Neuronal stem cell (in vitro differentiated cells): ENCODE measurements around the gene HTR7.

ENCODE experiments used
- DNase-seq: peaks from one replicate; pipeline ENCODE4 v3.0.0-alpha.2; 2013; ENCODE audit warnings: low spot score
- H2AFZ ChIP-seq: one replicate; pipeline ENCODE4 v1.6.1; 2013; ENCODE audit warnings: mild to moderate bottlenecking, low read length, inconsistent platforms
- H2AK5ac ChIP-seq: 2 replicates; pipeline ENCODE4 v1.6.1; 2013; ENCODE audit warnings: low read depth, mild to moderate bottlenecking, inconsistent platforms, low read length, moderate library complexity, mixed read lengths
- H2BK120ac ChIP-seq: 2 replicates; pipeline ENCODE4 v1.6.1; 2013; ENCODE audit warnings: low read depth, mild to moderate bottlenecking, inconsistent platforms, low read length, moderate library complexity, mixed read lengths
- H2BK12ac ChIP-seq: one replicate; pipeline ENCODE4 v1.6.1; 2013; ENCODE audit warnings: low read length, inconsistent platforms
- H2BK15ac ChIP-seq: 2 replicates; pipeline ENCODE4 v1.6.1; 2013; ENCODE audit warnings: mild to moderate bottlenecking, low read length, inconsistent platforms, mixed read lengths
- H2BK5ac ChIP-seq: one replicate; pipeline ENCODE4 v1.6.1; 2013; ENCODE audit warnings: inconsistent platforms, mild to moderate bottlenecking, low read length, moderate library complexity
- H3K14ac ChIP-seq: one replicate; pipeline ENCODE4 v1.6.1; 2013; ENCODE audit warnings: low read length, inconsistent platforms
- H3K18ac ChIP-seq: 2 replicates; pipeline ENCODE4 v1.6.1; 2013; ENCODE audit warnings: low read length, inconsistent platforms
- H3K23ac ChIP-seq: 2 replicates; pipeline ENCODE4 v1.6.1; 2013; ENCODE audit warnings: low read depth, mild to moderate bottlenecking, mixed read lengths, low read length, inconsistent platforms; ENCODE audit not compliant: poor library complexity
- H3K27ac ChIP-seq: replicated peaks from 3 replicates; pipeline ENCODE4 v1.5.1; 2013; ENCODE audit warnings: low read length, inconsistent platforms
- H3K27me3 ChIP-seq, 3 experiments: 2 replicates each; pipeline ENCODE4 v1.6.1; 2013; ENCODE audit warnings: low read length in 3 of 3, mild to moderate bottlenecking in 2 of 3, inconsistent platforms in 1 of 3, low read depth in 1 of 3, mixed read lengths in 1 of 3, moderate library complexity in 1 of 3; ENCODE audit not compliant: control insufficient read depth in 3 of 3, insufficient read depth in 3 of 3
- H3K36me3 ChIP-seq, 2 donors: replicated peaks in 1 of 2; 2 replicates each; pipeline ENCODE4 v1.6.1; 2013; ENCODE audit warnings: low read length in 2 of 2; ENCODE audit not compliant: control insufficient read depth in 2 of 2, insufficient read depth in 2 of 2
- H3K4ac ChIP-seq: 2 replicates; pipeline ENCODE4 v1.6.1; 2013; ENCODE audit warnings: inconsistent platforms, mild to moderate bottlenecking, low read length, moderate library complexity
- H3K4me1 ChIP-seq, 2 donors: 1 replicate in 1 of 2; 2 replicates in 1 of 2; pipeline ENCODE4 v1.6.1; 2013; ENCODE audit warnings: low read length in 2 of 2, low read depth in 1 of 2; ENCODE audit not compliant: control insufficient read depth in 2 of 2, insufficient read depth in 1 of 2
- H3K4me2 ChIP-seq: one replicate; pipeline ENCODE4 v1.6.1; 2013; ENCODE audit warnings: mild to moderate bottlenecking, low read length, inconsistent platforms; ENCODE audit not compliant: insufficient read depth, poor library complexity, severe bottlenecking
- H3K4me3 ChIP-seq, 2 donors: 2 replicates each; pipeline ENCODE4 v1.5.1; 2013; ENCODE audit warnings: low read length in 2 of 2, mild to moderate bottlenecking in 2 of 2, inconsistent platforms in 1 of 2, moderate library complexity in 1 of 2
- H3K79me1 ChIP-seq: one replicate; pipeline ENCODE4 v1.6.1; 2013; ENCODE audit warnings: low read depth, mild to moderate bottlenecking, inconsistent platforms, low read length, moderate library complexity
- H3K9ac ChIP-seq: one replicate; pipeline ENCODE4 v1.6.1; 2013; ENCODE audit warnings: mild to moderate bottlenecking, low read depth, low read length, inconsistent platforms; ENCODE audit not compliant: poor library complexity
- H3K9me3 ChIP-seq, 2 donors: replicated peaks in 1 of 2; 2 replicates each; pipeline versions ENCODE3 to v1.6.1; 2013; ENCODE audit warnings: low read length in 2 of 2, mild to moderate bottlenecking in 2 of 2, inconsistent platforms in 1 of 2, low read depth in 1 of 2, mixed read lengths in 1 of 2, moderate library complexity in 1 of 2; ENCODE audit not compliant: control insufficient read depth in 2 of 2, insufficient read depth in 1 of 2
- H4K8ac ChIP-seq: one replicate; pipeline ENCODE4 v1.6.1; 2013; ENCODE audit warnings: low read depth, mild to moderate bottlenecking, inconsistent platforms, low read length, moderate library complexity
- H4K91ac ChIP-seq: one replicate; pipeline ENCODE4 v1.6.1; 2013; ENCODE audit warnings: low read length, low read depth, mild to moderate bottlenecking, inconsistent platforms; ENCODE audit not compliant: poor library complexity
- WGBS, 2 donors: extraction: QIAGEN DNeasy Blood & Tissue Kit; methylation state at CpG; one replicate each; pipeline ENCODE4 v1.1.7; 2013; ENCODE audit warnings: missing lambda C conversion rate in 2 of 2, mixed read lengths in 1 of 2; ENCODE audit not compliant: insufficient read length in 2 of 2, insufficient replicate concordance in 1 of 2; ENCODE audit errors: extremely low coverage in 2 of 2; 5-methylcytosine and 5-hydroxymethylcytosine counted together

Gene HTR7

GRCh38 chr10:90818736-90819135 lies 39.1 kb downstream of the HTR7 start:
- Histone ChIP-seq H3K23ac (no peak overlapping the region), H3K9ac (no peak overlapping the region), H3K14ac (no peak overlapping the region), H3K18ac (no peak overlapping the region), H2BK120ac (no peak overlapping the region), H3K79me1 (no peaks in the 10 kb centered on the region), H3K4ac (no peak overlapping the region), H3K27ac (no peak overlapping the region), H3K4me3 (no peak overlapping the region), H3K27me3 (no peaks in the 10 kb centered on the region), H2BK12ac (no peak overlapping the region), H3K36me3 (no peaks in the 10 kb centered on the region), H3K4me2 (no peak overlapping the region), H2BK5ac (no peak overlapping the region), H2AFZ (no peak overlapping the region), H4K91ac (no peak overlapping the region), H2AK5ac (no peak overlapping the region), H3K9me3 (peaks cover 0 to 6% of the 10 kb centered on the region in 2 donors), H4K8ac (no peak overlapping the region), H2BK15ac (no peak overlapping the region), H3K4me1 (no peaks in the 10 kb centered on the region)
- DNase-seq: no peak
- WGBS, 2 donors: no CpG with 5 or more reads among the region's 1 CpG

GRCh38 chr10:90817128-90817889 lies 40.5 kb downstream of the HTR7 start:
- no peaks in the 10 kb centered on the region for H3K79me1 ChIP-seq
- whole genome bisulfite sequencing, 2 donors: no CpG with 5 or more reads among the region's 2 CpGs
- H3K4me3 ChIP-seq: no peak overlapping the region
- H4K91ac ChIP-seq: no peak overlapping the region
- H3K27ac ChIP-seq: no peak overlapping the region
- H2BK5ac ChIP-seq: no peak overlapping the region
- DNase-seq: no peak
- no peak overlapping the region for H3K4me2 ChIP-seq
- H3K4ac ChIP-seq: no peak overlapping the region
- H2BK15ac ChIP-seq: no peak overlapping the region
- no peak overlapping the region for H2BK120ac ChIP-seq
- no peak overlapping the region for H3K14ac ChIP-seq
- H3K9ac ChIP-seq: no peak overlapping the region
- no peak overlapping the region for H3K18ac ChIP-seq
- no peak overlapping the region for H2BK12ac ChIP-seq
- no peaks in the 10 kb centered on the region for H3K27me3 ChIP-seq
- H3K4me1 ChIP-seq: no peaks in the 10 kb centered on the region
- no peak overlapping the region for H2AFZ ChIP-seq
- H3K23ac ChIP-seq: no peak overlapping the region
- H3K36me3 ChIP-seq: no peaks in the 10 kb centered on the region
- H2AK5ac ChIP-seq: no peak overlapping the region
- H4K8ac ChIP-seq: no peak overlapping the region
- peaks cover 0 to 4% of the 10 kb centered on the region in 2 donors for H3K9me3 ChIP-seq

- Histone ChIP-seq H2BK120ac (no peak overlapping the region), H3K27me3 (no peaks in the 10 kb centered on the region)
Measured at GRCh38 chr10:90816466-90816865, 41.4 kb downstream of the HTR7 start.

GRCh38 chr10:90813594-90814365 lies 44.1 kb downstream of the HTR7 start:
- Histone ChIP-seq H3K4me3 (no peak overlapping the region), H3K4ac (no peak overlapping the region), H3K27ac (no peak overlapping the region), H3K4me2 (no peak overlapping the region), H2AK5ac (no peak overlapping the region), H2BK12ac (no peak overlapping the region), H4K91ac (no peak overlapping the region), H3K36me3 (no peaks in the 10 kb centered on the region), H2BK15ac (no peak overlapping the region), H3K79me1 (no peaks in the 10 kb centered on the region), H3K23ac (no peak overlapping the region), H3K4me1 (no peaks in the 10 kb centered on the region), H2BK120ac (no peak overlapping the region), H4K8ac (no peak overlapping the region), H3K14ac (no peak overlapping the region), H3K9ac (no peak overlapping the region), H2AFZ (no peak overlapping the region), H3K9me3 (peaks cover 0 to 2% of the 10 kb centered on the region in 2 donors), H3K27me3 (no peaks in the 10 kb centered on the region), H3K18ac (no peak overlapping the region), H2BK5ac (no peak overlapping the region)
- WGBS, 2 donors: no CpG with 5 or more reads among the region's 7 CpGs
- DNase-seq: no peak

More at GRCh38 chr10:90816466-90816865, 41.4 kb downstream of the HTR7 start:
- H2AK5ac ChIP-seq: no peak overlapping the region
- H3K18ac ChIP-seq: no peak overlapping the region
- peaks cover 0 to 4% of the 10 kb centered on the region in 2 donors for H3K9me3 ChIP-seq
- no peak overlapping the region for H4K91ac ChIP-seq
- no peak overlapping the region for H3K23ac ChIP-seq
- no peak overlapping the region for H3K9ac ChIP-seq
- no peak for DNase-seq
- no peak overlapping the region for H2BK5ac ChIP-seq
- no peaks in the 10 kb centered on the region for H3K36me3 ChIP-seq
- H3K79me1 ChIP-seq: no peaks in the 10 kb centered on the region
- no peak overlapping the region for H3K27ac ChIP-seq
- no peak overlapping the region for H4K8ac ChIP-seq
- H3K14ac ChIP-seq: no peak overlapping the region
- no peak overlapping the region for H3K4me2 ChIP-seq
- no CpG with 5 or more reads among the region's 5 CpGs for WGBS, 2 donors
- no peak overlapping the region for H2BK15ac ChIP-seq
- H3K4me3 ChIP-seq: no peak overlapping the region
- no peak overlapping the region for H2AFZ ChIP-seq
- no peaks in the 10 kb centered on the region for H3K4me1 ChIP-seq
- no peak overlapping the region for H3K4ac ChIP-seq
- no peak overlapping the region for H2BK12ac ChIP-seq
